GM19324 (cell line): ENCODE measurements around the gene KLRF1.
"Not testable (repeated sequence)": the region's sequence is repeated elsewhere in the genome, so short reads cannot be mapped to it uniquely, and the experiment has no call there.

Source experiments
- ATAC-seq: cut with Tn5 transposase; IDR thresholded peaks from one replicate; pipeline ENCODE4 v1.9.1; 2021; ENCODE audit warnings: mild to moderate bottlenecking, moderate library complexity; ENCODE audit not compliant: unreplicated experiment, low FRiP score

The KLRF1 gene

GRCh38 chr12:9868311-9868801 is 41.1 kb downstream of the KLRF1 start:
- ATAC-seq: no peak

DNA sequence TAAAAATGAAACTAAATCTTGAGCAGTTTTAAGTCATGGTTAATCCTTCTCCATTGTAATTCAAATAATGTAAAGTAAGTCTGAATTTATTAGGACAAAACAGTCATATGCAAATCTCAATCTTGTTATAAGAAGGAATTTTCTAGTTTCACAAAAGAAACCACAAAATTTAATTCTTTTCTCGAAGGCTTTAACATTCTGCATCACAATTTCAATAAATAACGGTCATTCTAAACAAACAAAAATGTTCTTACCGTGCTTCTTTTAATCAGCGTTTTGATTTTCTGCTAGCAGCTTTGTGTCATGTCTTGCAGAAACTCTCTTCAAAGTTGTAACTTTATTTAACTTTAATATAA is 41.6 kb downstream of the KLRF1 start:
- no peak for ATAC-seq

DNA sequence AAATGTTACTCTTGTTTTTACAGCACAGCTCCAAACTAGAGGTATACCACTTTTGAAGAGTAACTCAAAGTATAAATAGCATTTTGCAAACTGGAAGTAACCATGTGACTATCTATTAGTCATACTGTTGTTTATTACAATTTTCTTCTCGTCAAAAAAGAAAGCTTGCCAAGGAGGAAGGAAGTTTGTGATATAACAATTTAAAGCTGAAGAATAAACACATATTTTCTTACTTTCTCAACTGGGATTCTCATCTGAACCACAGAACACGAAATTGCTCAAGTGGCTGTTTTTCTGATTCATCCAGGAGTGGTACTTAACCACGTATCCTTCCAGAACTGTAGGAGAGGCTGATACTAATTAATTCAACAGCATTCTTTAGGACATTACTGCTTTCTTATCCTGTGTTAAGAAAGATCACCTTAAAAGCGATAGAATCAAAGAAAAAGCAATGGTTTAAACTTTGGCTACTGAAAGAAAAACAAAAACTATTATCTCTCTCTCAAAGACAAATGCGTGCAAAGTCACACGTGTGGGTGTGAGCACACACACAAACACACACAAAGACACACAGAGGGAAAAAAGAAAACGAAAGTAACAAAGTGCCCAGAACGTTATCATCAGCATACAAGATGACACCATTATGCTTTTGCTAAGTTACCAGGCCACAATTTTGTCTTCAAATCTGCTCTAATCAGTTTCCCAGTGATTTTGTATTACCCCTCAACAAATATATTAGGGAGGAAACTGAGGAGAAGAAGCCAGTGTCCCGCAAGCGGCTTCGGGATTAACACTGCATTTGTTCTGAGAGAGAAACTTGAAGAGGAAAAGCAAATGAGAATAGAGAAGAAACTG is 42.3 kb downstream of the KLRF1 start, which contains the start of gene CLEC2B:
Gene CLEC2B (minus strand): TSS at position 48 of the 855 bp plus-strand sequence.
- ATAC-seq: peak; percentile 39

DNA sequence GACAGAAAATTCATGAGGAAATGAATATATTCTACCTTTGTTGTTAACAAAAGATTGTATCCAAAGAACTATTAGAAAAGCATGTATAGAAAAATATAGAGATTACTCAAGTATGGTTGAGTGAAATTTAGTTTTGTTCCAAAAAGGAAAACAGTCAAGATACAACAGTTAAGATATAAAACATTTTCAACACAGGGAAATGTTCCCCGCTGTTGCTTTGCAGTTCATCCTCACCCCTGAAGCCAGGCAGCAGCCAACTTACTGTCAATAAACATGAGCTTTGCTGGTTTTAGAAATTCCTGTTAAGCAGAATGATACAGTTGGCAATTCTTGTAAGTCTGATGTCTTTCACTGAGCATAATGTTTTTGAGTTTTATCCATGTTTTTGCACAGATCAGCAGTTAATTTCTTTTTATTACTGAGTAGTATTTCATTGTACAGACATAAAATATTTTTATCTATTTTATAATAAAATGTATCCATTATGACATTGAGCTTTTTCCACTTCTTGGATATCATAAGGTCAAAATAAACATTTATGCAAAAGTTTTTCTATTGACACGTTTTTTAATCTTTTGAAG is 43.1 kb downstream of the KLRF1 start:
- ATAC-seq: no peak

DNA sequence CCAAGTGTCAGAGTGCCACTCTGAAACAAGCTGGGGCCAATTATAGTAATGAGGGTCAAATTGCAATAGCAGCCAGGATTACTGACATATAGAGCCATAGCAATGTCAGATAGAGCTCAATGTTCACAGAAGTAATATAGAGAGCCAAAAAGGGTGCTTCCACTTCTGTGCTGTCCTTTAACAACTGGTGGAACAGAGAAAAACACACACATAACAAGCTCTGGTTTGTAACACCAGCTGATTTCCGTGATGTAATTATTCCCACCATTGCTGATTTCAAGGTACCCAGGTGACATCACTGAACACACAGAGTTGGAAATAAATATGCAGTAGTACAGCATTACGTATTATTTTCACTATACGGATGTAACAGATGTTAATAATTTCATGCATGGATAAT is 44.9 kb downstream of the KLRF1 start:
- no peak for ATAC-seq

DNA sequence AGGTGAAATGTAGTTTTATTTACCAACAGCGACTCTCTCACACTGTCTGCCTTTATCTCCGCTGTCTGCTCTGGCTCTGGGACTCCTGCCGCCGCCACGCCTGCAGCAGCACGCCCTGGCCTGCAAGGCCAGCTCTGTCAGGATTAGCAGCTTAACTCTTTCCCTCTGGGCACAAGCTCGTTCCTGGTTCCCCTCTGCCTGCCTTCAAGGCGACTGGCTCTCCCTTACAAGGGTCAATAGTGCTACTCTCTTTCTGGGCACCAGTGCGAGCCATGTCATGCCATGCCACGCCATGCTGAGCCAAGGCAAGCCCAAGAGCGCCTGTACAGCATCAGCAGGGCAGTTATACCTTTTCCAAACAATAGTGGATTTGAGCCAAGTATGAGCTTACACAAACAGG is 45.5 kb downstream of the KLRF1 start:
- ATAC-seq: no peak

DNA sequence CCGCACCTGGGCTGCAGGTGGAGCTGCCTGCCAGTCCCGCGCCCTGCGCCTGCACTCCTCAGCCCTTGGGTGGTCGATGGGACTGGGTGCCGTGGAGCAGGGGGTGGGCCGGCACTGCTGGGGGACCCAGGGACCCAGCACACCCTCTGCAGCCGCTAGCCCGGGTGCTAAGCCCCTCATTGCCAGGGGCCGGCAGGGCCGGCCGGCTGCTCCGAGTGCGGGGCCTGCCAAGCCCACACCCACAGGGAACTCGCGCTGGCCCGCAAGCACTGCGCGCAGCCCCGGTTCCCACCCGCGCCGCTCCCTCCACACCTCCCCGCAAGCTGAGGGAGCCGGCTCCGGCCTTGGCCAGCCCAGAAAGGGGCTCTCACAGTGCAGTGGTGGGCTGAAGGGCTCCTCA is 48.8 kb downstream of the KLRF1 start:
- ATAC-seq: not testable (repeated sequence)

- no peak for ATAC-seq
Observed at GRCh38 chr12:9880532-9881078, 53.3 kb downstream of the KLRF1 start.

DNA sequence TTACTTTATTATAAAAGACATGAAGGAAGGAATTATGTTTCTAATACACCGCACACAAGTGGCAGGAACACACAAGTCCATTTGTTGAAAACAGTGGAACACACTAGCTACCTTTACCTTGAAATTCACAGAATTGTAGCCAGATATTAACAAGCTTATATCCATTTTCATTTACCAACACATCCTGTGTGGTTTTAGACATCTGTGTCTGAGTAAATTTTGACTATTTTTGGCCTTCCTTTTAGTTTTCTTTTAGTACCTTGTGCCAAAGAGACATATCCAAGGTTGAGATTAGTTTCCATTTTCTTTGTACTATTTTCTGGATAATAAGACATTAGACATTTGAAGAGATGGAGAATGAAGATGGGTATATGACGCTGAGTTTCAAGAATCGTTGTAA is 54.0 kb downstream of the KLRF1 start, which contains the start of gene KLRF2:
Gene KLRF2 (plus strand): TSS at position 244 of the 400 bp plus-strand sequence. CDS start 107 bp downstream, at position 351.
- ATAC-seq: no peak

- ATAC-seq: no peak
Observed at GRCh38 chr12:9881988-9882387, 54.7 kb downstream of the KLRF1 start.

DNA sequence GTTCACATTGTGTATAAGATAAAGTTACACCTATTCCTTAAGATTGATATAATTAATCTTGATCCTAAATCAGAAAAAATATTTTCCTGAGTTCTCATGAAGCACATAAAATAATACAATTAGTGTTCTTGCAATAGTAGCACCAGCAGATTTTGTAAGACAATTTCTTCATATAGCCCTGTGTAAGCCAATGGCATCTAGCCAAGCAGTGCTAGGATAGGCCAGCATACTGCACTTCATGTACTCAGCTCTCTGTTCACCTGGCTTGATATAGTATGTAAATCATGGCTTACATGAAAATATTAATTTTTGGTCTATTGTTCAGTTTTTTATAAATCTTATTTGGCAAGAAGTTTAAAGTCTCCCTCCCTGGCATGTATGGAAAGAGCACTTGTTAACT is 55.9 kb downstream of the KLRF1 start:
- no peak for ATAC-seq

- ATAC-seq: no peak
Observed at GRCh38 chr12:9888665-9889273, 61.5 kb downstream of the KLRF1 start.
